Endothelial cell of umbilical vein (primary cell): ENCODE measurements around the gene COL17A1. TPM values are rescaled to one million over a fixed set of nuclear protein-coding genes. Genes with fewer than 3 reads are reported as not detected.

Experiments used
- BruUV-seq: library from RNA; stranded (reverse); fragments of 400-500 nt; replicated peaks from 2 replicates; lab custom pipeline; 2021; lab: Mats Ljungman, UMichigan
- CTCF ChIA-PET: fragments of 300-600, 350-600 bp; sonication (Branson Sonifier 250); formaldehyde crosslinking; loops from one replicate; lab custom pipeline; 2021; ENCODE audit warnings: antibody characterized with exemption, inconsistent platforms; lab: Charles Lee
- POLR2A ChIA-PET: fragments of 300-600, 350-600 bp; sonication (Branson Sonifier 250); formaldehyde crosslinking; loops from one replicate; lab custom pipeline; 2021; ENCODE audit warnings: antibody characterized with exemption, inconsistent platforms; lab: Charles Lee
- DNase-seq: peaks from one replicate; pipeline ENCODE4 v3.0.0-alpha.2; 2011; ENCODE audit warnings: low read depth, low spot score
- FAIRE-seq: peaks from 2 replicates; lab custom pipeline; 2011; peaks lifted over from hg19 to GRCh38; lab: Jason Lieb, UNC
- H2AFZ ChIP-seq: 2 replicates; pipeline ENCODE4 v1.6.0; 2012; ENCODE audit warnings: low read depth, low read length, control low read depth, inconsistent platforms
- H3K27ac ChIP-seq: 2 replicates; pipeline ENCODE4 v1.5.1; 2011; ENCODE audit warnings: low read depth, mild to moderate bottlenecking, control low read depth, low read length, moderate library complexity; ENCODE audit not compliant: insufficient read depth
- H3K27me3 ChIP-seq, 2 experiments: 2 replicates each; pipeline versions ENCODE4 v1.6.0 to v1.6.1; 2011; ENCODE audit warnings: low read length in 2 of 2, mixed read lengths in 1 of 2; ENCODE audit not compliant: control insufficient read depth in 2 of 2, insufficient read depth in 2 of 2
- H3K36me3 ChIP-seq, 2 experiments: 2 replicates in 1 of 2; 3 replicates in 1 of 2; pipeline ENCODE4 v1.5.1; 2011; ENCODE audit warnings: low read length in 2 of 2, mild to moderate bottlenecking in 1 of 2, moderate library complexity in 1 of 2; ENCODE audit not compliant: control insufficient read depth in 2 of 2, insufficient read depth in 2 of 2; ENCODE audit errors: extremely low read depth in 1 of 2
- H3K4me1 ChIP-seq: 3 replicates; pipeline ENCODE4 v1.5.1; 2011; ENCODE audit warnings: mild to moderate bottlenecking, low read length; ENCODE audit not compliant: control insufficient read depth, insufficient read depth; ENCODE audit errors: extremely low read depth
- H3K4me2 ChIP-seq: 2 replicates; pipeline ENCODE4 v1.6.1; 2011; ENCODE audit warnings: low read length, control low read depth, mixed read lengths; ENCODE audit not compliant: insufficient read depth
- H3K4me3 ChIP-seq, 3 experiments: fragments of 200-600 bp in 1 of 3; sonication (generic), shearing (Covaris generic) in 1 of 3; replicated peaks in 1 of 3; 2 replicates each; pipeline ENCODE4 v1.5.1; 2011 to 2016; ENCODE audit warnings: control low read depth in 3 of 3, low read length in 3 of 3, mild to moderate bottlenecking in 2 of 3, inconsistent platforms in 1 of 3, low read depth in 1 of 3, moderate library complexity in 1 of 3; ENCODE audit not compliant: insufficient read depth in 1 of 3
- H3K79me2 ChIP-seq: 2 replicates; pipeline ENCODE4 v1.6.0; 2012; ENCODE audit warnings: low read length, inconsistent platforms; ENCODE audit not compliant: control insufficient read depth, insufficient read depth
- H3K9ac ChIP-seq: replicated peaks from 2 replicates; pipeline ENCODE3; 2011; ENCODE audit warnings: low read length, control low read depth; ENCODE audit not compliant: insufficient read depth; ENCODE audit errors: extremely low read depth
- H3K9me1 ChIP-seq: replicated peaks from 3 replicates; pipeline ENCODE4 v1.6.0; 2011; ENCODE audit warnings: mild to moderate bottlenecking, low read length; ENCODE audit not compliant: control insufficient read depth, insufficient read depth; ENCODE audit errors: extremely low read depth
- H3K9me3 ChIP-seq: replicated peaks from 2 replicates; pipeline ENCODE4 v1.5.1; 2012; ENCODE audit warnings: low read length, inconsistent platforms; ENCODE audit not compliant: control insufficient read depth, insufficient read depth
- H4K20me1 ChIP-seq: replicated peaks from 2 replicates; pipeline ENCODE3; 2011; ENCODE audit warnings: mild to moderate bottlenecking, low read length; ENCODE audit not compliant: control insufficient read depth, insufficient read depth; ENCODE audit errors: extremely low read depth
- CTCF ChIP-seq, 2 donors: IDR thresholded peaks; 1 replicate in 1 of 2; 2 replicates in 1 of 2; pipeline ENCODE4 v1.5.1; 2011; ENCODE audit warnings: low read length in 2 of 2, mild to moderate bottlenecking in 2 of 2, moderate library complexity in 2 of 2, control low read depth in 1 of 2, inconsistent platforms in 1 of 2, low read depth in 1 of 2; ENCODE audit not compliant: insufficient read depth in 1 of 2; ENCODE audit errors: extremely low read depth in 1 of 2
- EZH2 ChIP-seq: IDR thresholded peaks from 2 replicates; pipeline ENCODE4 v1.6.1; 2012; ENCODE audit warnings: borderline replicate concordance, low read depth, mild to moderate bottlenecking, moderate library complexity, low read length, inconsistent platforms; ENCODE audit not compliant: severe bottlenecking
- FOS ChIP-seq: IDR thresholded peaks from 2 replicates; pipeline ENCODE4 v1.6.1; 2011; ENCODE audit warnings: mild to moderate bottlenecking, low read length, moderate library complexity, borderline replicate concordance; ENCODE audit not compliant: insufficient read depth
- GATA2 ChIP-seq: IDR thresholded peaks from 2 replicates; pipeline ENCODE4 v1.7.0; 2011; ENCODE audit warnings: low read depth, mild to moderate bottlenecking, moderate library complexity, mixed read lengths, low read length; ENCODE audit not compliant: insufficient read length, insufficient read depth
- JUN ChIP-seq: IDR thresholded peaks from 2 replicates; pipeline ENCODE4 v1.6.1; 2011; ENCODE audit warnings: borderline replicate concordance, low read depth; ENCODE audit not compliant: insufficient read length, insufficient read depth
- MAX ChIP-seq: IDR thresholded peaks from 2 replicates; pipeline ENCODE4 v1.6.1; 2011; ENCODE audit not compliant: insufficient read depth, insufficient read length
- MYC ChIP-seq: IDR thresholded peaks from one replicate; pipeline ENCODE4 v1.6.1; 2011; ENCODE audit warnings: mild to moderate bottlenecking, low read depth, low read length
- POLR2A ChIP-seq: IDR thresholded peaks from 2 replicates; pipeline ENCODE4 v1.6.1; 2012; ENCODE audit warnings: low read depth, mild to moderate bottlenecking, control low read depth, low read length
- POLR2AphosphoS5 ChIP-seq: IDR thresholded peaks from 2 replicates; pipeline ENCODE4 v1.6.1; 2012; ENCODE audit warnings: low read depth, mild to moderate bottlenecking, control low read depth, low read length, moderate library complexity; ENCODE audit not compliant: insufficient read depth
- dilution Hi-C: fragments of 300-500 bp; cut with MboI; formaldehyde crosslinking; loops from one replicate; pipeline ENCODE4 v1.15.0; 2019; ENCODE audit warnings: low sequenced_read_pairs; ENCODE audit not compliant: extremely low pct_ligation_motif_present
- intact Hi-C: fragments of 100-400 bp; cut with micrococcal nuclease; formaldehyde crosslinking; loops from one replicate; pipeline ENCODE4 v1.10.0; 2022
- polyA plus RNA-seq, 4 experiments: library from polyadenylated mRNA; depleted of rRNA in 3 of 4; stranded (reverse) in 3 of 4; unstranded in 1 of 4; fragments of >200 nt; gene quantifications; 2 replicates each; pipeline versions ENCODE4 v1.2.1 to v1.2.3, GENCODE V29; 2011 to 2012; ENCODE audit warnings: missing spikeins in 1 of 4
- total RNA-seq: library from RNA; stranded (reverse); gene quantifications from 2 replicates; pipeline ENCODE4 v1.2.3, GENCODE V29; 2021

Gene COL17A1
- total and polyA plus RNA-seq, 2 donors (not counting 3 experiments of a cell fraction or from before 2014, with no cell fraction given), result 0.57 to 1.3 TPM

- H3K4me3 ChIP-seq, result no peak overlapping the region
- no peaks in the 10 kb centered on the region for H3K9me1 ChIP-seq
- H3K4me2 ChIP-seq, result no peak overlapping the region
- FAIRE-seq, result no peak
- H2AFZ ChIP-seq, result no peak overlapping the region
- H3K79me2 ChIP-seq, result no peaks in the 10 kb centered on the region
- peaks cover 25% of the 10 kb centered on the region for H3K4me1 ChIP-seq
- H3K27me3 ChIP-seq, result no peaks in the 10 kb centered on the region
- CTCF ChIA-PET, result interaction anchor here (0.6 to 1.8 kb wide), 4 partner anchors 11 to 70 kb away, joined by 3 to 7 read pairs (median 4); partner anchors contain the start of gene SFR1
- no peak overlapping the region for H3K9ac ChIP-seq
- H3K36me3 ChIP-seq, result no peaks in the 10 kb centered on the region
- POLR2A ChIA-PET, result no interaction called here
- TF ChIP-seq JUN, result no peak
- no peak for TF ChIP-seq POLR2AphosphoS5
- TF ChIP-seq MYC, result no peak
- TF ChIP-seq CTCF (IDR thresholded peaks at IDR 0.05; ENCODE audit: extremely low read depth in 1 of 2, insufficient read depth in 1 of 2, low read depth in 1 of 2, low read length in 2 of 2), result no peak
- TF ChIP-seq EZH2, result no peak
- no peak for TF ChIP-seq FOS
- no peak for TF ChIP-seq GATA2
- TF ChIP-seq POLR2A, result no peak
- no peak for TF ChIP-seq MAX
- H4K20me1 ChIP-seq, result no peaks in the 10 kb centered on the region
- intact Hi-C loops, result no loop called here
- dilution Hi-C loops, result no loop called here
- no TSS peak for BruUV-seq
- H3K9me3 ChIP-seq, result no peaks in the 10 kb centered on the region
- H3K27ac ChIP-seq, result no peak overlapping the region
- DNase-seq, result no peak
Observed at GRCh38 chr10:104056619-104057273, 28.9 kb downstream of the COL17A1 start.
